DMS53 treated with DMSO at 0.1 percent for 48 hours (cell line): Measurements from ENCODE around the gene UVRAG.

ENCODE experiments used
- DNase-seq: peaks from one replicate; lab custom pipeline; 2025; ENCODE audit not compliant: unreplicated experiment; lab: John Stamatoyannopoulos, UW

Gene UVRAG

GRCh38 chr11:76158394-76159302, 343.6 kb downstream of the UVRAG start:
- no peak for DNase-seq

- DNase-seq: no peak
Measured at GRCh38 chr11:76159303-76159937, 344.4 kb downstream of the UVRAG start.

- no peak for DNase-seq
Measured at GRCh38 chr11:76159983-76160661, 345.1 kb downstream of the UVRAG start.

GRCh38 chr11:76160856-76161255, 345.8 kb downstream of the UVRAG start:
- no peak for DNase-seq

GRCh38 chr11:76161261-76161961, 346.4 kb downstream of the UVRAG start:
- DNase-seq: no peak

GRCh38 chr11:76162336-76163288, 347.6 kb downstream of the UVRAG start:
- DNase-seq: no peak

- no peak for DNase-seq
Measured at GRCh38 chr11:76163289-76163880, 348.4 kb downstream of the UVRAG start.

- DNase-seq: no peak
Measured at GRCh38 chr11:76164081-76164480, 349.1 kb downstream of the UVRAG start.

GRCh38 chr11:76164861-76165751, 350.1 kb downstream of the UVRAG start:
- DNase-seq: no peak

- DNase-seq: no peak
Measured at GRCh38 chr11:76166314-76166713, 351.3 kb downstream of the UVRAG start.

GRCh38 chr11:76167590-76167989, 352.6 kb downstream of the UVRAG start:
- no peak for DNase-seq

GRCh38 chr11:76169473-76169896, 354.5 kb downstream of the UVRAG start:
- no peak for DNase-seq

- DNase-seq: no peak
Measured at GRCh38 chr11:76170468-76170867, 355.5 kb downstream of the UVRAG start.

GRCh38 chr11:76172583-76172982, 357.6 kb downstream of the UVRAG start:
- DNase-seq: no peak

GRCh38 chr11:76173663-76174062, 358.7 kb downstream of the UVRAG start:
- DNase-seq: no peak

- no peak for DNase-seq
Measured at GRCh38 chr11:76174330-76174729, 359.3 kb downstream of the UVRAG start.

- DNase-seq: no peak
Measured at GRCh38 chr11:76175783-76176182, 360.8 kb downstream of the UVRAG start.

GRCh38 chr11:76176463-76176862, 361.5 kb downstream of the UVRAG start:
- no peak for DNase-seq

GRCh38 chr11:76177250-76177686, 362.3 kb downstream of the UVRAG start:
- DNase-seq: no peak
